ENCODE data around the gene RSAD1. TPM values are rescaled to one million over a fixed set of nuclear protein-coding genes. Genes with fewer than 3 reads are reported as not detected.

RSAD1 gene
- total RNA-seq (2014; rRNA removed; shearing (Covaris generic)): 18.7 and 33.5 TPM in 2 replicates

GRCh38 chr17:50478391-50479381, at the start of gene RSAD1:
TSS of gene RSAD1 (plus strand) at chr17:50478860. CDS start at chr17:50478885, 25 bp downstream.
- DNase-seq (ENCODE audit: low read depth): peak; percentile 90

GRCh38 chr17:50429793-50430192, 48.9 kb upstream of the RSAD1 start:
- no peak for DNase-seq (ENCODE audit: low read depth)

- no peak for DNase-seq (ENCODE audit: low read depth)
Observed at GRCh38 chr17:50430821-50431618, 47.6 kb upstream of the RSAD1 start.

- DNase-seq (ENCODE audit: low read depth): no peak
Observed at GRCh38 chr17:50432125-50432762, 46.4 kb upstream of the RSAD1 start.

GRCh38 chr17:50437409-50437808, 41.3 kb upstream of the RSAD1 start:
- DNase-seq (ENCODE audit: low read depth): no peak

- no peak for DNase-seq (ENCODE audit: low read depth)
Observed at GRCh38 chr17:50439008-50439407, 39.7 kb upstream of the RSAD1 start.

GRCh38 chr17:50440172-50440837, 38.4 kb upstream of the RSAD1 start:
- no peak for DNase-seq (ENCODE audit: low read depth)

- DNase-seq (ENCODE audit: low read depth): no peak
Observed at GRCh38 chr17:50440838-50441829, 37.5 kb upstream of the RSAD1 start.

- DNase-seq (ENCODE audit: low read depth): no peak
Observed at GRCh38 chr17:50443505-50443974, 35.1 kb upstream of the RSAD1 start.

GRCh38 chr17:50444841-50445715, 33.6 kb upstream of the RSAD1 start:
- no peak for DNase-seq (ENCODE audit: low read depth)

- DNase-seq (ENCODE audit: low read depth): no peak
Observed at GRCh38 chr17:50445730-50446325, 32.8 kb upstream of the RSAD1 start.

GRCh38 chr17:50447870-50448595, 30.6 kb upstream of the RSAD1 start:
- no peak for DNase-seq (ENCODE audit: low read depth)

GRCh38 chr17:50448643-50449042, 30.0 kb upstream of the RSAD1 start:
- DNase-seq (ENCODE audit: low read depth): no peak

- DNase-seq (ENCODE audit: low read depth): no peak
Observed at GRCh38 chr17:50451943-50452629, 26.6 kb upstream of the RSAD1 start.

- no peak for DNase-seq (ENCODE audit: low read depth)
Observed at GRCh38 chr17:50452630-50453300, 25.9 kb upstream of the RSAD1 start.

GRCh38 chr17:50453901-50454300, 24.8 kb upstream of the RSAD1 start:
- DNase-seq (ENCODE audit: low read depth): no peak

- no peak for DNase-seq (ENCODE audit: low read depth)
Observed at GRCh38 chr17:50457621-50458020, 21.0 kb upstream of the RSAD1 start.
